Measurements from ENCODE around the gene VTN.

Gene VTN

DNA sequence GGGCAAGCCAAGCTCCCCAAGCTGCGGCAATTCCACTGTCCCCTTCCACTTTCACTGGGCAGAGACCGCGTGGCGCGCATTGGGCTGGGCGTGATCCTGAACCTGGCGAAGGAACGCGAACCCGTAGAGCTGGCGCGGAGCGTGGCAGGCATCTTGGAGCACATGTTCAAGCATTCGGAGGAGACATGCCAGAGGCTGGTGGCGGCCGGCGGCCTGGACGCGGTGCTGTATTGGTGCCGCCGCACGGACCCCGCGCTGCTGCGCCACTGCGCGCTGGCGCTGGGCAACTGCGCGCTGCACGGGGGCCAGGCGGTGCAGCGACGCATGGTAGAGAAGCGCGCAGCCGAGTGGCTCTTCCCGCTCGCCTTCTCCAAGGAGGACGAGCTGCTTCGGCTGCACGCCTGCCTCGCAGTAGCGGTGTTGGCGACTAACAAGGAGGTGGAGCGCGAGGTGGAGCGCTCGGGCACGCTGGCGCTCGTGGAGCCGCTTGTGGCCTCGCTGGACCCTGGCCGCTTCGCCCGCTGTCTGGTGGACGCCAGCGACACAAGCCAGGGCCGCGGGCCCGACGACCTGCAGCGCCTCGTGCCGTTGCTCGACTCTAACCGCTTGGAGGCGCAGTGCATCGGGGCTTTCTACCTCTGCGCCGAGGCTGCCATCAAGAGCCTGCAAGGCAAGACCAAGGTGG lies 11.2 kb upstream of the VTN start:
- peaks cover 79% of the 10 kb centered on the region for H3K27me3 ChIP-seq (ENCODE audit: control insufficient read depth, insufficient read depth, low read length)
- no peaks in the 10 kb centered on the region for H3K9me3 ChIP-seq (ENCODE audit: control insufficient read depth, insufficient read depth, low read depth, low read length)
- no peak overlapping the region for H3K27ac ChIP-seq (ENCODE audit: low read depth, low read length)
- no peak overlapping the region for H3K9ac ChIP-seq (ENCODE audit: low read length)
- no peaks in the 10 kb centered on the region for H3K36me3 ChIP-seq (ENCODE audit: control insufficient read depth, insufficient read depth, low read length)
- peak overlapping the region; percentile 55 for H3K4me3 ChIP-seq (ENCODE audit: low read depth, low read length)
- peaks cover 3% of the 10 kb centered on the region; the same call in 1 of the 2 replicates for H3K4me1 ChIP-seq (ENCODE audit: control insufficient read depth, insufficient read depth, low read length)

DNA sequence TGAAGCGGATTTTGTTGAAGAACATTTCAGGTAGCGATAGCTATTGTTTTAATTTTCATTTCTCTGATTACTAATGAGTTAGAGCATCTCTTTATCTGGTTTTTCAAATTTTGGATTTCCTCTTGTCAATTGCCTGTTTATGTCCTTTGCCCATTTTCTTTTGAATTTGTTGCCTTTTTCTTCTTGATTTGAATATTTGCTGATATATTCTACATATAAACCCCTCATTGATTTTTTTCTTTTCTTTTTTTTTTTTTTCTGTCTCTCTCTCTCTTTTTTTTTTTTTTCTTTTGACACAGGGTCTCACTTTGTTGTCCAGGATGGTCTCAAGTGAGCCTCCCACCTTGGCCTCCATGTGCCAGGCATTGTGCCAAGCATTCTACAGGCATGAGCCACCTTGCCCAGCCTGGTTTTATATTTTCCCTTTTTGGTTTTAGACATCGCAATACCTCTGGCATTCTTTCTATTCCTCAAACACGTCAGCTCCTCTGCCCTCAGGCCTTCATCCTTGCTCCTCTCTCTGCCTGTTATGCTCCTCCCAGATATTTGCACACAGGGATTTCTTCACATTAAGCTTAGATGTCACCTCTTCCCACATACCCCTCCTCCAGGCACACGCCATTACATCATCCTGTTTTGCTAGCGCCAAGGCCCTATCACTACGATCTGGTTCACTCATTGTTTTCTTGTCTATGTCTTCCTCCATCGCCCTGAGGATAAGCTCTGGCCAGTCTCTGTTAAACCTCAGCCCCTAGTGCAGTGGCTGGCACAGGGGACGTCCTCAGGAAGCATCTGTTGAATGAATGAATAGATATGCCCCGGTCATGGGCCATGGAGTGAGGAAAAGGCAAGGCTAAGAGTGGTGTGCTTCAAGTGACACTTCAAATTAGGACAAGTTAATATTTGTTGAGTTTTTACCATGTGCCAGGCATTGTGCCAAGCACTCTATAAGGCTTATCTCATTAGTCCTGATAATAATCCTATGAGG lies 10.0 kb upstream of the VTN start:
- Histone ChIP-seq H3K36me3 (ENCODE audit: control insufficient read depth, insufficient read depth, low read length) (no peaks in the 10 kb centered on the region), H3K27ac (ENCODE audit: low read depth, low read length) (no peak overlapping the region), H3K27me3 (ENCODE audit: control insufficient read depth, insufficient read depth, low read length) (peaks cover 68% of the 10 kb centered on the region), H3K4me1 (ENCODE audit: control insufficient read depth, insufficient read depth, low read length) (no peaks in the 10 kb centered on the region), H3K4me3 (ENCODE audit: low read depth, low read length) (no peak overlapping the region), H3K9ac (ENCODE audit: low read length) (no peak overlapping the region), H3K9me3 (ENCODE audit: control insufficient read depth, insufficient read depth, low read depth, low read length) (no peaks in the 10 kb centered on the region)

DNA sequence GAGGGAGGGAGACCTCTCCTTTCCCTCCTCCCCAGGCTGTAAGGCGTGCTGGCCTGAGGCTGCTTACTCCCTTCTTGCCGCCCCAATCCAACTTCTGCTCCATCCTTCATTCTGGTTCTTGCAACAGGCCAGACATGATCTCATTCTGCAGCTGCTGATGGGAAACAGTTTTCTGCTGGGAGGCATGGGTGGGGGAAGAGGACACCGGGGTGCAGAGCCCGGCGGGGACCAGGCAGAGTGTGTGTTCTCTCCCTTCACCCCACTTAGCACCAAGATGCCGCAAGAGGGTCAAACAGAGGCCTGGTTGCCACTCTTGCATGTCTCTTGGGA lies 2.8 kb upstream of the VTN start:
- H3K4me1 ChIP-seq (ENCODE audit: control insufficient read depth, insufficient read depth, low read length) = peaks cover 14% of the 10 kb centered on the region
- H3K9ac ChIP-seq (ENCODE audit: low read length) = no peak overlapping the region
- H3K4me3 ChIP-seq (ENCODE audit: low read depth, low read length) = peak overlapping the region; percentile 74; the same call in 1 of the 2 replicates
- H3K27ac ChIP-seq (ENCODE audit: low read depth, low read length) = no peak overlapping the region
- no peaks in the 10 kb centered on the region for H3K36me3 ChIP-seq (ENCODE audit: control insufficient read depth, insufficient read depth, low read length)
- no peaks in the 10 kb centered on the region for H3K9me3 ChIP-seq (ENCODE audit: control insufficient read depth, insufficient read depth, low read depth, low read length)
- peaks cover 37% of the 10 kb centered on the region for H3K27me3 ChIP-seq (ENCODE audit: control insufficient read depth, insufficient read depth, low read length)

DNA sequence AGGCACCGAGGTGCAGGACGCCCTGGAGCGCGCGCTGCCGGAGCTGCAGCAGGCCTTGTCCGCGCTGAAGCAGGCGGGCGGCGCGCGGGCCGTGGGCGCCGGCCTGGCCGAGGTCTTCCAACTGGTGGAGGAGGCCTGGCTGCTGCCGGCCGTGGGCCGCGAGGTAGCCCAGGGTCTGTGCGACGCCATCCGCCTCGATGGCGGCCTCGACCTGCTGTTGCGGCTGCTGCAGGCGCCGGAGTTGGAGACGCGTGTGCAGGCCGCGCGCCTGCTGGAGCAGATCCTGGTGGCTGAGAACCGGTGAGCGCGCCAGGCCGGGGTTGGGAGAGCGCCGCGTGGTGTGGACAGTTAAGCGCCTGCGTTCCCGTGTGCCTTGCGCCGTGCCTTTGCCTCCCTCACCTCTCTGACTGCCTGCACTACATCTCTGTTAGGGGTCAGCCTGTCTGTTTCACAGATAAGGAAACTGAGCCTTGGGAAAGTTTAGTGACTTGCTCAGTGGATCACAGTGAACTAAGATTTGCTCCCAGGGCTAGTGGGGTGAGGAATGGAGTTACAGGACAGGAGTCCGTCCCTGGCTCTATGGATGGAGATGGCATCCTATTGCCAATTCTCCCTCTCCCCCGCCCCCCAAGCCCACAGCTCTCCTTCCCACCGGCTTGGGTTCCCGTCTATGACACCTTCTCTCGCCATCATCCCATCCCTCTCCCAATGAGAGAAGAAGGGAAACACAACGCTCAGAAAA lies 2.3 kb upstream of the VTN start:
- Histone ChIP-seq H3K4me1 (ENCODE audit: control insufficient read depth, insufficient read depth, low read length) (peaks cover 14% of the 10 kb centered on the region), H3K9ac (ENCODE audit: low read length) (peak overlapping the region; percentile 67), H3K27me3 (ENCODE audit: control insufficient read depth, insufficient read depth, low read length) (peaks cover 35% of the 10 kb centered on the region), H3K27ac (ENCODE audit: low read depth, low read length) (no peak overlapping the region), H3K36me3 (ENCODE audit: control insufficient read depth, insufficient read depth, low read length) (no peaks in the 10 kb centered on the region), H3K9me3 (ENCODE audit: control insufficient read depth, insufficient read depth, low read depth, low read length) (no peaks in the 10 kb centered on the region), H3K4me3 (ENCODE audit: low read depth, low read length) (peak overlapping the region; percentile 74)

DNA sequence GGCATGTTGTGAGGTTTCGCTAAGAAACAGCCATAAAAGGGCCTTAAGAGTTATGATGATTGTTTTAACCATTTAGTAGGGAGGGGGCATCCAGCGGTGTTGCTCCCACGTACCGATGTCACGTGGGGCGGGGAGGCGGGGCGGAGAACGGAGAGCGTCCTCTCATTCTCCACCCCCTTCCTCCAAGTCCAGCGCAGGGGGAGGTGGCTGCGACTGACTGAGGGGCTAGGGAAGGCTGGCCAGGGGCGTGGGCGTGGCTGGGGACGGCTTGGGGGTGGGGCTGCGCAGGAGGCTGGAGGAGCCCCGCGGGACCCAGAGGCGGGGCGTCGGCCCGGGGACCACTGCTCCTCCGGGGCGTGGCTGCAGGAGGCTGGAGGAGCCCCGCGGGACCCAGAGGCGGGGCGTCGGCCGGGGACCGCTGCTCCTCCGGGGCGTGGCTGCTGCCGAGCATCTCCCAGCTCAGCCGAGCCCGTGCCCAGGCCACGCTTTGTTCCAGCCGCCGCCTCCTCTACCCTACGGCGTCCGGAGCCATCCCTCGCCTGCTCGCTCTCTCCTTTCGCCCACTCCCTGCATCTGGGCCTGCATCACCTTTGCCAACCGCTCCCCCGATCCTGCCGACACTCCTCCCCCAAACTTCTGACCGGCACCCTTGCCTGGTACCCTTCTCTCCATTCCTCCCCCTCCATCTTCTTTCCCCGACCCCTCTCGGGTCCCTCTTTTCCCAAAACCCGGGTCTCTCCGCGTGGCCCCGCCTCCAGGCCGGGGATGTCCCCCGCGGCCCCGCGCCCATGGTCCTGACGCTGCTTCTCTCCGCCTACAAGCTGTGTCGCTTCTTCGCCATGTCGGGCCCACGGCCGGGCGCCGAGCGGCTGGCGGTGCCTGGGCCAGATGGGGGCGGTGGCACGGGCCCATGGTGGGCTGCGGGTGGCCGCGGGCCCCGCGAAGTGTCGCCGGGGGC lies 1.4 kb upstream of the VTN start, which contains the start of gene SARM1:
SARM1 (plus strand) TSS at position 450 of the 958 bp plus-strand sequence; CDS start at position 789, 339 bp downstream.
- peak within 1 kb of the TSS; percentile 74 for H3K4me3 ChIP-seq (ENCODE audit: low read depth, low read length)
- peaks cover 35% of the 10 kb centered on the region for H3K27me3 ChIP-seq (ENCODE audit: control insufficient read depth, insufficient read depth, low read length)
- H3K36me3 ChIP-seq (ENCODE audit: control insufficient read depth, insufficient read depth, low read length) = no peaks in the 10 kb centered on the region
- H3K4me1 ChIP-seq (ENCODE audit: control insufficient read depth, insufficient read depth, low read length) = peaks cover 14% of the 10 kb centered on the region
- H3K9me3 ChIP-seq (ENCODE audit: control insufficient read depth, insufficient read depth, low read depth, low read length) = no peaks in the 10 kb centered on the region
- no peak within 1 kb of the TSS; the same call in 1 of the 2 replicates for H3K27ac ChIP-seq (ENCODE audit: low read depth, low read length)
- peak within 1 kb of the TSS; percentile 67 for H3K9ac ChIP-seq (ENCODE audit: low read length)

DNA sequence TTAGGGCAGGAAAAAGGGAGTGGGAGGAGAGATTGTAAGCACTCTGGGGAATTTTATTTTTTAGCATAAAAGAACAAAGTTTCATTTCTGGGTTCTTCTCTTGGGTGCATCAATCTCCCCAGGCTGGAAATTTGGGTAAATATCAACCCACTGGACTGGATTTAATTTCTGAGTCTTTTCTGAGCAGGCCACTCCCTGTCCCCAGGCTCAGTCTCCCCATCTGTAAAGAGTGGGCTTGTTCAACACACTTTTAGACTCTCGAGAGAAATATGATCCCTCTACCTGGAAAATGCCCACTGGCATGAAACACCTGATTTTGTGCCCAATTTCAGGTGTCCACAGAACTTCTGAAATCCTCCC lies 617 bp upstream of the VTN start:
- H3K4me1 ChIP-seq (ENCODE audit: control insufficient read depth, insufficient read depth, low read length) = peaks cover 14% of the 10 kb centered on the region
- no peaks in the 10 kb centered on the region for H3K36me3 ChIP-seq (ENCODE audit: control insufficient read depth, insufficient read depth, low read length)
- no peaks in the 10 kb centered on the region for H3K9me3 ChIP-seq (ENCODE audit: control insufficient read depth, insufficient read depth, low read depth, low read length)
- no peak overlapping the region; the same call in 1 of the 2 replicates for H3K27ac ChIP-seq (ENCODE audit: low read depth, low read length)
- peak overlapping the region; percentile 4 for H3K9ac ChIP-seq (ENCODE audit: low read length)
- H3K27me3 ChIP-seq (ENCODE audit: control insufficient read depth, insufficient read depth, low read length) = peaks cover 35% of the 10 kb centered on the region
- H3K4me3 ChIP-seq (ENCODE audit: low read depth, low read length) = peak overlapping the region; percentile 49

DNA sequence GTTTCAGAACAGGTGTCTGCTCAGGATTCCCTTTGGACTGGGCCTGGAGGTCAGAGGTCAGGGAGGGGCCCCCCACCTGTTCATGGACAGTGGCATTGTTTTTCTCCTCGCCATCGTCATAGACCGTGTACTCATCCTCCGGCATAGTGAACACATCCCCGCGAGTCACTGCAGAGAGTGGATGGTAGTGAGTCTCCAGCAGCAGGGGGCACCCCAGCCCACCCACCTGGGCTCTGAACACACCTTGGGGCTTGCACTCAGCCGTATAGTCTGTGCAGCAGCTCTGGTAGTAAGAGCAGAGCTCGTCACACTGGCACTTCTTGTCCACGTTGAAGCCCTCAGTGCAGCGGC lies 448 bp downstream of the VTN start:
- Histone ChIP-seq H3K27me3 (ENCODE audit: control insufficient read depth, insufficient read depth, low read length) (peaks cover 31% of the 10 kb centered on the region), H3K9ac (ENCODE audit: low read length) (peak overlapping the region; percentile 55), H3K9me3 (ENCODE audit: control insufficient read depth, insufficient read depth, low read depth, low read length) (no peaks in the 10 kb centered on the region), H3K27ac (ENCODE audit: low read depth, low read length) (no peak overlapping the region), H3K36me3 (ENCODE audit: control insufficient read depth, insufficient read depth, low read length) (peaks cover 3% of the 10 kb centered on the region; the same call in 1 of the 2 replicates), H3K4me3 (ENCODE audit: low read depth, low read length) (no peak overlapping the region), H3K4me1 (ENCODE audit: control insufficient read depth, insufficient read depth, low read length) (peaks cover 14% of the 10 kb centered on the region)

DNA sequence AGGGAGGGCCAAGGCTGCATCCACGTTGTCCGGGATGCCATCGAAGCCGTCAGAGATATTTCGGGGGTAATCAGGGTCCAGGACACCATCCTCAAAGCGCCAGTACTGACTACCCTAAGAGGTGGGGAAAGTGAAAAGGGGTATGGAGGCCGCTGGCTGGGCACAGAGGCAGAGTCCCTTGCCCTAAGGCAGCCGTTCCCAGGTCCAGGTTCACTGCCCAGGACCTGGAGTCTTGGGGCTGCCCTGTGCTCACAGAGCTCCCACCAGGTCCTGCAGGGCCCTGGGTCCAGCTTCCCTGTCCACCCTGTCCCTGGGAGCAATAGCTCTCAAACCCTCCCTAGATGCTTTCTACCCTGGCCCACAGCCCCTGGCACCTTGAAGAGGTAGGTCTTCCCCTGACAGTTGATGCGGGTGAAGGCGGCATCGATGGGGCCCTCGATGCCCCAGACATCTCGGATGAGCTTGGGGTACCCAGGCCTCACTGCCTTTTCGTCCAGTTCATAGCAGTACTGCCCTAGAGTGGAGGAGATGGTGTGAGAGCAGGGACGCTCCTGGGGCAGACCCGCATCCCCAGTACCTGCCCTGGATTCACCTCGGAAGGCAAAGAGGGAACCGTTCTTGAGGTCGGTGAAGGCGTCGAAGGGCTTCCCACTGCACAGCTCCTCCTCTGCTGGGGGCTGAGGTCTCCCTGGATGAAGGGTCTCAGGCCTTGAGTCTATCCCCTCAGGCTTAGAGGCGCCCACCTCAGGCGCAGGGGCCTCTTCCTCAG lies 1.0 kb downstream of the VTN start:
- Histone ChIP-seq H3K27me3 (ENCODE audit: control insufficient read depth, insufficient read depth, low read length) (peaks cover 25% of the 10 kb centered on the region), H3K9me3 (ENCODE audit: control insufficient read depth, insufficient read depth, low read depth, low read length) (no peaks in the 10 kb centered on the region), H3K36me3 (ENCODE audit: control insufficient read depth, insufficient read depth, low read length) (peaks cover 8% of the 10 kb centered on the region; the same call in 1 of the 2 replicates), H3K27ac (ENCODE audit: low read depth, low read length) (no peak overlapping the region), H3K9ac (ENCODE audit: low read length) (no peak overlapping the region), H3K4me3 (ENCODE audit: low read depth, low read length) (no peak overlapping the region), H3K4me1 (ENCODE audit: control insufficient read depth, insufficient read depth, low read length) (peaks cover 14% of the 10 kb centered on the region)

DNA sequence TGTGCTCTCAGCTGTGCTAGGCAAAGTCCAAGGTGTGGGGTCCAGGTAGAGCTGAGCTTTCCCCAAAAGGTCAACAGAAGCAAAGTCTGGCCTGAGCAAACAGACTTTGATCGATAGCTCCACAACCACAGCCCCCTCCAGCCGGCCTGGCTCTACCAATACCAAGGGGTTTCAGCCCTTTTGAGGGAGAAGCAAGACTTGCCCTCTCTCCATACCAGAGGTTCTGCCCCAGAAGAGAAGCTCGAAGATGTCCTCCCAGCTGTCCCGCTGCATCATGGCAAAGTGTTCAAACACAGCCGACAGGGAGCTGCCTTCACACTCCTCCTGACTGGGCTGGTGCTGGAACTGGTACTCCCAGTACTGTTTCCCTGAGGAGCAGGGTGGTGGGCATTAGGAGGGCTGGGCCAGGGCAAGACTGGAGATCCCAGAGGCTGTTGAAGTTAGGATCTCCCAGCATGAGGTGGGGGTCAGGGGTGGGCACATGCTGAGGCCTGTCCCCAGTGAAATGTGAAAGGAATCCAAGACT lies 1.7 kb downstream of the VTN start:
- Histone ChIP-seq H3K4me3 (ENCODE audit: low read depth, low read length) (no peak overlapping the region), H3K9ac (ENCODE audit: low read length) (no peak overlapping the region)

More for the DNA sequence above, 1.7 kb downstream of the VTN start:
- Histone ChIP-seq H3K27me3 (ENCODE audit: control insufficient read depth, insufficient read depth, low read length) (peaks cover 18% of the 10 kb centered on the region), H3K27ac (ENCODE audit: low read depth, low read length) (no peak overlapping the region), H3K36me3 (ENCODE audit: control insufficient read depth, insufficient read depth, low read length) (peaks cover 15% of the 10 kb centered on the region; the same call in 1 of the 2 replicates), H3K9me3 (ENCODE audit: control insufficient read depth, insufficient read depth, low read depth, low read length) (no peaks in the 10 kb centered on the region), H3K4me1 (ENCODE audit: control insufficient read depth, insufficient read depth, low read length) (peaks cover 14% of the 10 kb centered on the region)

All from HUES6 (cell line).